Activated T-cell treated with anti-CD3 and anti-CD28 coated beads, Interleukin-2, amount 50 U/mL, for 48 hours (primary cell): ENCODE measurements around the gene BAIAP2L1.
"Not testable (repeated sequence)": the region's sequence is repeated elsewhere in the genome, so short reads cannot be mapped to it uniquely, and the experiment has no call there.

Experiments used
- DNase-seq, 2 experiments: peaks; one replicate each; pipeline ENCODE4 v3.0.0-alpha.2; 2020

BAIAP2L1 gene

DNA sequence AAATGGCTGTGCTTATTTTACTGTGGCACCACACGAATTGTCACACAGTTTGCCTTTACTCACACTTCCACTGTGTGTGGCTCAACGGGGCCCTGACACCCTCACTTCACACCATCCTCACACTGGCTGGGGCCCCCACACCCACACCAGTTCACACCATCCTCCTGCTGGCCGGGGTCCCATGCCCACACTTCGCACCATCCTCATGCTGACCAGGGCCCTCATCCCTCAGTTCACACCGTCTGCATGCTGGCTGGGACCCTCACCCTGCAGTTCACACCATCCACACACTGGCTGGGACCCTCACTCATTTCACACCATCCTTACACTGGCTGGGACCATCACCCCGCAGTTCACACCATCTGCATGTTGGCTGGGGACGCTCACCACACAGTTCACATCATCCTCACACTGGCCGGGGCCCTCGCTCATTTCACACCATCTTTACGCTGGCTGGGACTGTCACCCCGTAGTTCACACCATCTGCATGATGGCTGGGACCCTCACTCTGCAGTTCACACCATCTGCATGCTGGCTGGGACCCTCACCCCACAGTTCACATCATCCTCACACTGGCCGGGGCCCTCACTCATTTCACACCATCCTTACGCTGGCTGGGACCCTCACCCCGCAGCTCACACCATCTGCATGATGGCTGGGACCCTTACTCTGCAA, 83.4 kb downstream of the BAIAP2L1 start:
- DNase-seq = no peak

DNA sequence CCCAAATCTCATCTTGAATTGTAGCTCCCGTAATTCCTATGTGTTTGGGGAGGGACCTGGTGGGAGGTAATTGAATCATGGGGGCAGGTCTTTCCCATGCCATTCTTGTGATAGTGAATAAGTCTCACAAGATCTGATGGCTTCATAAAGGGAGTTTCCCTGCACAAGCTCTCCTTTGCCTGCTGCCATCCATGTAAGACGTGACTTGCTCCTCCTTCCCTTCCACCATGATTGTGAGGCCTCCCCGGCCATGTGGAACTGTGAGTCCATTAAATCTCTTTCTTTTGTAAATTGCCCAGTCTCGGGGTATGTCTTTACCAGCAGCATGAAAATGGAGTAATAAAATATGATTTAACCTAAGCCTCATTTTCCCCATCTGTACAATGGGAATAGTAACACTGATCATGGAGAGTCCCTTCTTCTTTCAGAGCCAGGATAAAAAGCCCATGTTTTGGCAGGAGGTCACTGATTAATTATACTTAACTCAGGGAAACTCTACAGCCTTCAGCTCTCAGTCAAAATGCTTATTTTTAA, 84.8 kb downstream of the BAIAP2L1 start:
- DNase-seq = not testable (repeated sequence)

DNA sequence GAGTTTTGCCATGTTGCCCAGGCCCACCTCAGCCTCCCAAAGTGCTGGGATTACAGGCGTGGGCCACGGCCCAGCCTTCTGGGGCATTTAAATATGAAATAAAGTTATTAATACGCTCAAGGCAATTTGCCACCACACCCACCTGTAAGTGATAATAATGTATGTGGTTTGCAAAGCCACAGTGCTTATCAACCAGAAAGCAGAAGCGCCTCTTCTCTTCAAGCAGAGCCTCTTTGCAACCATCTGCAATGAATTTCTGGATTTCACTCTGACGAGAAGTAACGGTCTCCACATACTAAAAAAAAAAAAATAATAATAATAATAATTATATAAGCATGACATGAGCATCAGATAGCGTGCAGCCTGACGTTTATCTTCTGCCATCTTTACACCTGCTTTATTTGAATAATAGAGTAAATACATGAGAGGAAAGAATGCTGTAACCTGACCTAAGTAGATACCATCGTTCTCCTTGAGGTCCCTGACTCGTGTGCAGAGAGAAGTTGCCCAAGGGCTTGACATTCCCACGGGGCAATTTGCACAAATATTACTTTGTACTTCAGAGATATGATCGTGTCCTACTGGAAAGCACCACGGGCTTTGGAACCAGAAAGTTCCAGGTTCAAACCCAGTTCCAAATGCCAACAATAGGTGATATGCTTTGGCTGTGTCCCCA, 85.4 kb downstream of the BAIAP2L1 start:
- DNase-seq = no peak

DNA sequence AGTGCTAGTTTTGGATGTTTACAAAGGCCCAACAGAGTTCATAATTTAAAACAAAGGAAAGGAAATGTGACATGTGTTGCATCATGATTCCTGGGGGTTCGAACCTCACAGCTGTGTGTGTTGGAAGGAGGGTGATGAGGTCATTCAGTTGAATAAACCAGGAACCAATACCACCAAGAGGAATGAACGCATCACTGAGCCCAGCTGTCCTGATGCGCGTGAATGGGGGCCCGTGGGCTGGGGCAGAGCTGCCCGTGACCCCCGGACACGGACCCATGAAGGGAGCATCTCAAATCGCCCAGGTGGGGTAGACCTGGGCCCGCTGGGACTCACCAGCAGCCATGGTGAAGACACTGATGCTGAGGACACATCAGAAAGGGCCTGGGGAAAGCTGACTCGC, 86.4 kb downstream of the BAIAP2L1 start:
- no peak for DNase-seq

DNA sequence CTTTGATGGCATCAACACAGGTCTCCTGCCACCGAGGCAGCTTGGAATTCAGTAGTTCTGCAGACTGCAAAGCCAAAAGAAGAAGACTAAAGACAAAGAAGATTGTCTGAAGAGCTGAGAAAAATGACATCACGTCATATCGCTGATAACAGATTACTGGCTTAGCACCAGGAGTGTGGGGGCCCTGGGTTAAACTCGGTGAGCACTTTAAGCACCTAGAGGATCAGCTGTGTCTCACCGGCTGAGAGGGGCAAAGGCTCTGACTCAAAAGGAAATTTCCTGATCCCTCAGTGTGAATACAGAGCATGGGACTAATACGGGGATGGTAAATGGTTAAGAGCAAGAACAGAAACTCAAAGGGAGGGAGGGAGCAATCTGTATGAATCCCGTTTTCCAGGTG, 88.7 kb downstream of the BAIAP2L1 start:
- no peak for DNase-seq

DNA sequence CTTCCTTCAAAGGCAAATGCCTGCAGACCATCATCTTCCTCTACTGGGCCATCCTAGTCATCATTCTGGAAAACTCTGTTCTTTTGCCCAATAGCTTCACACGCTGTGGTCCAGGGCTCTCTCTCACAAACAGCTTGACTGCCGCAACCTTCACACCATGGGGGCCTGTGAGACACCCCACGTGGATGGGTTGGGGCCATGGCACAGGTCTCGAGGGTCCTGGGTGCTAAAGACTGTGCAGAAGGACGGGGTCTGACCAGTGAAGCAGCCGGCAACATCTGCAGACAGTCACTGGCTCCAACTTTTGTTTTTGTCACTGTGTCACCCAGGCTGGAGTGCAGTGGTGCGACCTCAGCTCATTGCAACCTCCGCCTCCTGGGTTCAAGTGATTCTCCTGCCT, 91.3 kb downstream of the BAIAP2L1 start:
- DNase-seq = no peak

DNA sequence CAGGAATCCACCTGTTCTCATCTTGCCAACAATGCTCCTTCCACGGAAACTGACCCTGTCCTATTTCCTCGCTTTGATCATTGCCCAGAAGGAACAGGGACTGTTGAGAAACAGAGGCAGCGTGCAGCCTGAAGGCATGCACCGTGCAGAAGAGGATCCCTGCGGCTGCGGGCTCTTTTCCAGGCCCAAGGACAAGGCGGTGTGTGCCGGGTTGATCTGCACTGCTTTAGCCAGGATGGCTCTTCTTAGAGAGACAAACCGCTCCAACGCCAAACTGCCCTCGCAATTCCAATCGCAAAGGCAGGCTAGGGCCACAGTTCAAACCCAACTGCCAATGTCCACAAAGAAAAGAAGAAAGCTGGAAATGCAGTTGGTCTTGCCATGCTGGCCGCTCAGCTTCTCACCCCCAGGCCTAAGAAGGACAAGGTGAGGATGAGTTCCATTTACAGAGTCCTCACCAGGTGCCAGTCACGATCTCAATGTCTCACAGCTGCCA, 92.9 kb downstream of the BAIAP2L1 start:
- DNase-seq = no peak

DNA sequence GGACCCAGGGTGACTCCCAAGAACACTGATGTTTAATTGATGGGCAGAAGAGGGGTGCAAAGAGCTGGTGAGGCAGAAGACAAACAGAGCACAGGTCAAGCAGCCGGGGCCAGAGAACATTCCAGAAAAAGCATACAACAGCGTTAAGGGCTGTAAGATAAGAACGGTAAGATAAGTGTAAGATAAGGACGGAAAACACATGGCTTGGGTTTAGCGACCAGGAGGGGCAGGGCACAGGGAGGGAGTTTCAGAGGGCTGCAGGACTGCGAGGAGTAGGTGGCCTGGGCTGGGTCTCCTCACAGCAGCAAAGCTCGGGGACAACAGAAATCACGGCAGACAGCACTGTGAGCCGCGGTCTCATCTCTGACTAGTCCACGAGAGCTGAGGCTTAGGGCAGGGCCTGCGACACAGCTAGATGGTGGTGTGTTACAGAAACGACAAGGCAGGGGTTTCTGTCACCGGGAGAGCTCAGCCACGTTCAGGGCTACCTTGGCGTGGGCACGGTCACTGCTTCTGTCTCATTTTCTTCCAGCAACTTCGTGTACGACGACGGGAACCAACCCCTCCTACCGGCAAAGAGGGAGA, 94.8 kb downstream of the BAIAP2L1 start:
- DNase-seq = no peak

DNA sequence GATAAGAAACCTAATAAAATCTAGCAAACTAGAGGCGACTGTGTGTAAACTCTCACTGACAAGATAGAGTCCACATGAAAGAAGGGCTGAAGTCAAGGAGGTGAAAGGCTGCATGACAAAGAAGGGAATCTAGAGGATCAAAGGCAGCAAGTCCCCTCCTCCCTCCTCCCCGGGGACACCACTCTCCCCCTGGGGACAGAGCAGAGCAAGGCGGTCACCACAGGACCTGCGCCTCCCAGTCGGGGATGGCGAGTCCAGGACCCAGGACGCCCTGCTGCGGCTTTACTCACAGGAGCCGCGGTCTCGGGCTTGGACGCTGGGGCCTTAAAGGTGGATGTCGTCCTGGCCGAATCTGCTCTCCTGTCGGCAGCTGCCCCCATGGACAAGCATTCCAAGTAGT, 97.0 kb downstream of the BAIAP2L1 start:
- no peak for DNase-seq

DNA sequence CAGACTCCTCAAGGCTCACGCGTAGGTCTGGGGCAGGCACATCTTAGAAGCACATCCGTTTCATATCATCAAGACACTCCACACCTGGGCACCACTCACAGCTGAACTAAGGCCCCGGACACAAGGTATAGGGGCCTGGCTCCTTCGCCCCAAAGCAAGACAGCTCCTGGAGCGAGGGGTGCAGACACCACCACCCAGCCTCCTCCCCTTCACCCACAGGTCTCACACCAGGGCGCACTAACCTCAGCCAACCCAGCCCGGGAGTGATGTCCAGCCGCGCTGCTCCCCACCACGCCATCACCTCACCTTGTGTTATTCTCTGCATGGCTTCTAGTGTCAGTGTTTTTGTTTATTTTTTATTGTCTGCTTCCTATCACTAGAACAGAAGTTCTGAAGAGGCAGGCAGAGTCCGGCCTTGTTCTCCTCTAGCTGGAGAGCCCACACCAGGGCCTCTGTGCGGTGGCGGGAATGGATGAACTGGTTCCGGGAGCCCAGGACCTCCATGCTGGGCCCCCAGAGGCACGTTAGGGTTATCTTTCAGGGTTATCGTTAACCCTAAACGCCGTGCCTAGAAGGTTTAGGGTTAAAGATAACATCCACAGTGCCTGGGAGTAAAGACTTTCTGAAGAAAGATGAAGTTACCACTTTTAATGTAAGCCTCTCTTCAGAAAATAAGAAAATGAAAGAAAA, 97.6 kb downstream of the BAIAP2L1 start:
- DNase-seq = no peak

DNA sequence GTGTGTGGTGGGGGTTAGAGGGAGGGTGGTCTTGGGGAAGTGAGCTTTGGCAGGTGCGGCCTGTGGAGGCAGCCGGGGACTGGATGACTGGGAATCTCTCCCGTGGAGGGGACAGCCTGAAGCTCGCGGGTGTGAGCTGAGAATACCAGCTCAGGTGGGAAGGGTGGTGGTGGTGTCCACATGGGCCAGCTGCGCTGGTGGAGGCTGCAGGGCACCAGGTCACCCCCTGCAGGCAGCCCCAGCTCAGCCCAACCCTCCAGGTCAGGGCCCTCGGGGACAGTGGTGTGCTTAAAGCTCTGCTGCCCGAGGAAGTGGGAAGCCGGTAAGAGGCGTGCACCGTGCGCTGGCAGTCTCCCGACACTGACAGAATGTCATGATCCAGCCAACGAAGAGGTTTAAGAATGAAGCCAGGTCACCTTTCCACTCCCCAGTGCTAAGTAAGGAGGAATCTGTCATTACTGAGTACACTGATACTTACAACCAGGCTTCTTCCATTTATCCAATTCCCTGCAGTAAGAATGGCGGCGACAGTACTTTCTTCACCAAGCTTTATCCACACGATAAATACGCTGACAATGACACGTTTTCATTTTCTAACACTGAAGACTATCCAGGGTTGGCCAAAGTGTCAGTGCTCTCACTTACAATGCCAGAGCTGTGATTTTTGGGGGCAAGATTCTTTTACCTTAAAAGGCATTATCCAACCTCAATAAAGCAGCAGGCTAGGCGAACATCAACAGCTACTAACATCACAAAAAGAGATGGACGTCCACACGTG, 99.0 kb downstream of the BAIAP2L1 start:
- no peak for DNase-seq

DNA sequence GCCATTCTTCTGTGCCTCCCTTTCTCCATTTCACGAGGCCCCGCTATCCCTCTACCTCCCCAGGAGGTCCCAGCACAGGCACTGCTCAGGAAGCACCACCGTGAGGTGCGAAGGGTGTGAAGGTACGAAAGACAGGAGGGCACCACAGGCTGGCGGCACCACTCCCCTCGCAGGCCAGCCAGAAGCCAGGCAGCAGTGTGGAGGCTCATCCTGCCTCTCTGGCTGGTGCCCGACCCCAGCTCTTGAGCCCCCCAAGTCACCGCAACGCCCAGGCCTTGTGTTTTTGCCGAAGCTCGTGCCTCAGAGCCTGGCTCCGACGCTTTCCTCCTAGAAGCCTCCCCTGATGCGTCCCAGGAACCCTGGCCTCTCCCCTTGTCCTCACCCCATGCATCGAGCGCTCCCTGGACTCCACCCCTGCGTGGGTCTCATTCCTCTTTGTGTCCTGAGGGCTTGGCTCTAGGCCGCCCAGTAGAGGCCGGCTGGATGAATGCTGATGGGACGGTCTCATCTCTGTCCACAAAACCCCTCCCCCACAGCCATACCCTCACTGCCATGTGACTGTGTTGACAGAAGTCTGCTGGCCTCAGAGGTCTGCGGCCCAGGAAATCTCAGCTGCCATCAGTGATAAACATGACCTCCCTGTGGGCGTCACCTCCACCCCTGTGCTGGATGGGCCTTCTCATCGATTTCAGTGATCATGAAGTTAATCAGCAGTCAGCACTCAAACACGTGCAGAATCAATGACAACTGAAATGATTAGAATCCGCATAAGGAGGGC, 100.1 kb downstream of the BAIAP2L1 start:
- no peak for DNase-seq

DNA sequence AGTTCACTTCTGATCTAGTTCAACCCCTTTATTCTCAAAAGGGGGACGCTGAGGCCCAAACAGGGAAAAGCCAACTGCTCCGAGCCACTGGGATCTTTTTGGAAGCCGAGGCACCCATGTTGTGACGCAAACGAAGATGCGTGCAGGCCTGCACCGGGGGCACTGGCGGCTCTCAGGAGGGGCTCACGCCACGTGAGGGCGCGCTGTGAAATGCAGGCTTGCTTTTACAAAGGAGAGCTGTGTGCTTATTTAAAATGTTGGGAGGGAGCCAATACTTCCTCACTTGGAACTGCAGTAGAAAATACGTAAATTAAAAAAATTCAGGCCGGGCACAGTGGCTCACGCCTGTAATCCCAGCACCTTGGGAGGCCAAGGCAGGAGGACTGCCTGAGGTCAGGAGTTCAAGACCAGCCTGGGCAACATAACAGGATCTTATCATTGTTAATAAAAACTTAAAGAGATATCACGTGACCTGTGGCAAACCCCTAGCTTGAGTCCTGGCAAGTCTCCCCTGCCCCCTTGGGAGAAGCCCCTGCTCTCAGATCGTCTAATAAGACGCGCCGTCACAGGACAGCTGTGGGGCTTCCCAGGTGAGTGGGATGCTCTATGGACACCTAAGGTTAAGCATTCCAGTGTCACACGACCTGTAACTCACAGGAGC, 103.1 kb downstream of the BAIAP2L1 start:
- DNase-seq = no peak

DNA sequence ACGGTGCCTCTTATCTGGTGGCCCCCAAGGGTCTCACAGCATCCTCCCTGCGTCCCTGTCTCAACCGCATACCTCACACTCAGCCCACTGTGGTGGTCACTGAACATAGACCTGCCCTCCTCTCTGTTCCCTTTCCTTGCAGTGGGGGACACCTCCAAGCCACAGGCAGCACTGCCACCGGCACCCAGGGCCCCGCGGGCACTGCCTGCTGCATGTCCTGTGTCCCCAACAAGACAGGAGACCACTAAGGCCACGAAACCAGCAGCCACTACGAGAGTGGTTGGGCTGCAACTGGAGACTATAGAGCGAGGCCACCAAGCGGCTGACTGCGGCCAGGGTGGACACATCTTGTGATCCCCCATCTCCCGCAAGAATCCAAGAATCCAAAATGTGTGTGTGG, 104.1 kb downstream of the BAIAP2L1 start:
- no peak for DNase-seq

DNA sequence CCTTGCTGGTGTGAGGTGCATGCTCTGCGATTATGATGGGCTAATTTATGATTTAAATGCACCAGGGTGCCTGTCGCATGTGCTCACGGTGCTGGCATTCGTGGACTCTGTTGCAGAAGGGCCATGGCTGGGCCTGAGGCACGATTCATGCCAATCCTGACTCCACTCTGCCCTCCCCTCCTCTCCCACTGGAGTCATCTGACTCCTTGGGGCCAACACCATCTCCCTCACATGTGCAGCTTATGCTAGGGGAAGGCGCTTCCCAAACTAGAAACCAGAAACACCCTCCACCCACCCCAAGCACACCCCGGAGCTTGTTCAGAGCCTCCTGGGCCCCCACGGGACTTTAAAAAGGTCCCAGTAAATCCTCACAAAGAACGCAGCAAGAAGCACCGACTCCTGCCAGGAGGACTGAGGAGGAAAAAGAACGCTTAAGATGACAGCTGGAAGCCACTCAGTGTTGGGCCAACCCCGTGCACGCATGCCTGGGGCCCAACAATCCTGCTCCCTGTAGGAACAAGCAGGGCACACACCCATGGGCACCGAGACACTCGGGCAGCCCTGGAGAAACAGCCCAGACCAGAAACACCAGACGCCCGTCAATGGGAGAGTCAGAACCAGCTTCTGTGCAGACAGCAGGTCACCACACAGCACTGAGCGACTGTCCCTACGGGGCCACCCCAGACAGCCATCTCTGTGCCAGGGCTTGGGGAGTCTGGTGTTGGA, 105.3 kb downstream of the BAIAP2L1 start:
- DNase-seq = no peak

DNA sequence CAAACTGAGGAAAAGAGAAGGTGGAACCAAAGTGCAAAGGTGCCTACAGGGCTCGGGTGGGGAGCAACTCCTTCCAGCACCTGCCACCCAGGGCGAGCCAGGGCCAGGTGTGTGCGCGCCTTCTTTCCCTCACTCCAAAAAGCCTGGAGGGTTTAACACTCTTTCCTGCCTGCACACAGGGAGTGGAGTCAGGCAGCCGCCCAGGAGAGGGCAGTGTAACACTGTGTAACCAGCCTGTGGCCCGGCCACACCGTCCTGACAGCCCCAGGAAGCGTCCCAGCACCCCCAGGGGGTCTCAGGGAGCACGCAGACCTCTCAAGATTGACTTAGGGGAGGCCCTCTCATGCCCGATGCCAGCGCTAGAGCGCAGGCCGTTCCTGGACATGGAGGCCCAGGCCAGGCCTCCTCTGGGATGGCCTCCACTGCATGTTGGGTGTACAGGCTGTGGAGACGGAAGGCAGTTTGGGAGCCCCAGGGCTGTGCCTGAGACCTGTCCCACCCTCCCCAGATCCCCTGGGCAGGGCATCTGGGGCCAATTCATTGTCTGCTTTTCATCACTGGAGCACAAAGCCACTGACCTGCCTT, 106.0 kb downstream of the BAIAP2L1 start:
- peak; percentile 40 to 54 for DNase-seq

DNA sequence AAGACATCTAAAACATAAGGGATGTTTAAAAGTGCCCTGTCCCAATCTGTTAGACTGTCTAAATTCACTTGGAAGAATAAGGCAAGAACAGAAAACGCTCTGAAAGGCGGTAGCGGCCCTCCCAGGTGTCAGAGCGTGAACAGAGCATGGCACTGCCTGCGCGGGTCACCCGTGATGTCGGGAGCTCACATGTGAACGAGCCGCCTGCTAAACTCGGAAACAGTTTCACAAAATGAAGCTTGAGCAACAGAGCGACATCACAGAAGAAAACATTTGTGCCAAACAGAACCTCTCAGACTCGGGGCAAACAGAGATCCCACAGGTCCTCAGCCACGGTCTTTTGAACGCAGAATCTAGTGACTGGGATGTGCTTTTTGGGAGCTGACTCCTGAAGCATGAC, 106.6 kb downstream of the BAIAP2L1 start:
- no peak for DNase-seq

DNA sequence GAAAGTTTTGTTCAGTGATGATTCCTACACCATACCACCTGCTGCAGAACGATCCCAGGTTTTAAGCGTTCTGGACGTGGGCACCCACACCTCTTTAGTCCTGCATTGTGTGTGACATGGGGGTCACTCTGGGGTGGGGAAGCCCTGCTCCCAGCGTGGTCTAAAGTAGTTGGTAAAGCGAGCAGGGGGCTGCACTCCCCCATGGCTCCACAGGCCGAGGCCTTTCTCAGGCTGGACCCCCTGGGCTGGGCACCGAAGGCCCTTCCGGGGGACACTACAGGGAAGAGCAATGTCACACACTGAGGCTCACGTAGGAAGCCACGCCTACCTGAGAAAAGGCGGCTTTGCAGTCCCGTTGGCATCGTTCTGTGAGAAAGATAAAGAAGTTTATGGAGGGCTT, 107.1 kb downstream of the BAIAP2L1 start:
- no peak for DNase-seq

DNA sequence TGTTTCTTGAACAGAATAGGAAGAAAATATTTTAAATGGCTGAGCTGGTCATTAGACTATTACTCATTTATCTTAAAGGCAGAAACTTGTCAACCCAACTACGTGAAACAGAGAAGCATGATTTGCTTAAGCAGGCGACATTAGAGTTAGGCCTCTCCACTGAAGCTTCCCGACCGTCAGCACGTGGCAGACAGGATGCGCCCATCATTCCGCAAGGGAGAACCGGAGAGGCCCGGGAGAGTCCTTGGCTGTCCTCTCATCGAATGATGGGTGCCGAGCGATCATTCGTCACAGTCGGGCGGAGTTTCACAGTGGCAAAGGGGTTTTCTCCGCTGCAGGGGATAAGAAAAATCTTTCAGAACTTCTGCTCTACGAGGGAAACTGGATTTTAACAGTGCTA, 107.6 kb downstream of the BAIAP2L1 start:
- no peak for DNase-seq

DNA sequence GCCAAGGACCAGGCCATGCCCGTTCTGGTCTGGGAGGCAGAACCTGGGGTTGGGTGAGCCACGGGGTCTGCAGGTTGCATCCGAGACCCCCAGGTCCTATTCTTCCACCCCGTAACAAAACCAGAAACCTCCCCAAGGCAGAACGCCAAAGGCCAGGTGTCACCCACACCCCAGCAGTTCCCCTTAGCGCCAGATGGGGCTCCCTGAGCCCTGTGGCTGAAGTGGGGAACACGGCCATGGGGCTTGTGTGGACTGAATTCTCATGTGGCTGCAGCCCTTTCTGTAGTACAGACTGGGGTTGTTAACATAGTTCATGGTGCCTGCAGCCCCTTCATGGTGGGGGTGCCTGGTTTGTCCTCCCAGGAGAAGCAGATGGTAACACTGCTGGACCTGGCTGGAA, 109.2 kb downstream of the BAIAP2L1 start:
- no peak for DNase-seq
